HepG2 (cell line): ENCODE results near the gene AARS2. TPM values are rescaled to one million over a fixed set of nuclear protein-coding genes. Genes with fewer than 3 reads are reported as not detected.

ENCODE experiments used
- BHLHE40 ChIP-seq: IDR thresholded peaks from 2 replicates; pipeline ENCODE4 v1.6.1; 2011; ENCODE audit warnings: low read length, improper control_type of control experiment
- KIAA2018 ChIP-seq: sonication (generic); formaldehyde crosslinking; IDR thresholded peaks from 2 replicates; pipeline ENCODE4 v1.5.0; 2020; ENCODE audit warnings: mild to moderate bottlenecking, missing genetic modification reagents, borderline replicate concordance
- LRRFIP1 ChIP-seq: sonication (generic); formaldehyde crosslinking; conservative IDR thresholded peaks from 2 replicates; pipeline ENCODE4 v1.4.0; 2020; ENCODE audit warnings: missing genetic modification reagents
- NFATC3 ChIP-seq: sonication (generic); formaldehyde crosslinking; IDR thresholded peaks from 2 replicates; pipeline ENCODE4 v1.5.1; 2020; ENCODE audit warnings: mild to moderate bottlenecking, missing genetic modification reagents
- SIN3B ChIP-seq: fragments of 150-350 bp; IDR thresholded peaks from 2 replicates; pipeline ENCODE4 v1.6.1; 2014; ENCODE audit warnings: low read length
- THAP11 ChIP-seq: IDR thresholded peaks from 2 replicates; pipeline ENCODE4 v1.6.1; 2016; ENCODE audit warnings: missing biosample characterization, missing genetic modification reagents
- THAP9 ChIP-seq: sonication (generic); formaldehyde crosslinking; IDR thresholded peaks from 2 replicates; pipeline ENCODE4; 2020; ENCODE audit warnings: missing genetic modification reagents, mild to moderate bottlenecking, borderline replicate concordance
- XBP1 ChIP-seq: sonication (generic); formaldehyde crosslinking; IDR thresholded peaks from 2 replicates; pipeline ENCODE4 v1.5.0; 2020; ENCODE audit warnings: missing genetic modification reagents
- ZFAT ChIP-seq: sonication (generic); formaldehyde crosslinking; conservative IDR thresholded peaks from 2 replicates; pipeline ENCODE4 v1.8.1; 2023; ENCODE audit warnings: missing genetic modification reagents, inconsistent platforms
- ZKSCAN1 ChIP-seq: fragments of 150-350 bp; IDR thresholded peaks from 2 replicates; pipeline ENCODE4 v1.6.1; 2014; ENCODE audit warnings: low read length
- ZNF543 ChIP-seq: sonication (generic); formaldehyde crosslinking; IDR thresholded peaks from 2 replicates; pipeline ENCODE4 v1.4.0; 2020; ENCODE audit warnings: mild to moderate bottlenecking, missing genetic modification reagents
- polyA plus RNA-seq, 8 experiments: library from polyadenylated mRNA; depleted of rRNA in 3 of 8; stranded (reverse) in 7 of 8; unstranded in 1 of 8; fragments of >200 nt; fragmentation: Illumina TruSeq in 4 of 8; extraction: Trizol in 4 of 8; gene quantifications; 2 replicates each; pipeline versions ENCODE4 v1.2.1 to v1.2.3, GENCODE V29; 2011 to 2016; ENCODE audit warnings: low read depth in 4 of 8, missing spikeins in 1 of 8, mixed read lengths in 1 of 8; ENCODE audit not compliant: insufficient read depth in 1 of 8
- total RNA-seq, 5 experiments: library from RNA; depleted of rRNA; stranded (reverse); fragments of >200 nt; fragmentation: Illumina TruSeq; extraction: Trizol; gene quantifications; 2 replicates each; pipeline ENCODE4 v1.2.3, GENCODE V29; 2016; ENCODE audit warnings: low read depth in 1 of 5
- TF ChIP-seq, protein P1 (sequence below): sonication (generic); formaldehyde crosslinking; conservative IDR thresholded peaks from 2 replicates; pipeline ENCODE4 v1.8.0; 2022; ENCODE audit warnings: mild to moderate bottlenecking, moderate library complexity, missing genetic modification reagents

Gene AARS2
- total and polyA plus RNA-seq, 2 of the 13 experiments (the other 11 are each of a cell fraction or from before 2014, with no cell fraction given) = 7.5 to 24.1 TPM

GRCh38 chr6:44255871-44256774, 57.0 kb downstream of the AARS2 start (continued):
- TF ChIP-seq LRRFIP1 (CRISPR knock-in tag) (no peak), ZFAT (CRISPR knock-in tag) (no peak), SIN3B (no peak), KIAA2018 (CRISPR knock-in tag) (no peak), THAP9 (CRISPR knock-in tag) (no peak), ZKSCAN1 (no peak), NFATC3 (CRISPR knock-in tag) (no peak), THAP11 (CRISPR knock-in tag) (no peak), XBP1 (CRISPR knock-in tag) (no peak), BHLHE40 (no peak), ZNF543 (CRISPR knock-in tag) (no peak)
- TF ChIP-seq, protein P1, sequence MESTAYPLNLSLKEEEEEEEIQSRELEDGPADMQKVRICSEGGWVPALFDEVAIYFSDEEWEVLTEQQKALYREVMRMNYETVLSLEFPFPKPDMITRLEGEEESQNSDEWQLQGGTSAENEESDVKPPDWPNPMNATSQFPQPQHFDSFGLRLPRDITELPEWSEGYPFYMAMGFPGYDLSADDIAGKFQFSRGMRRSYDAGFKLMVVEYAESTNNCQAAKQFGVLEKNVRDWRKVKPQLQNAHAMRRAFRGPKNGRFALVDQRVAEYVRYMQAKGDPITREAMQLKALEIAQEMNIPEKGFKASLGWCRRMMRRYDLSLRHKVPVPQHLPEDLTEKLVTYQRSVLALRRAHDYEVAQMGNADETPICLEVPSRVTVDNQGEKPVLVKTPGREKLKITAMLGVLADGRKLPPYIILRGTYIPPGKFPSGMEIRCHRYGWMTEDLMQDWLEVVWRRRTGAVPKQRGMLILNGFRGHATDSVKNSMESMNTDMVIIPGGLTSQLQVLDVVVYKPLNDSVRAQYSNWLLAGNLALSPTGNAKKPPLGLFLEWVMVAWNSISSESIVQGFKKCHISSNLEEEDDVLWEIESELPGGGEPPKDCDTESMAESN = no peak
